Upper lobe of left lung (tissue), 6 donors: ENCODE results near the gene SPSB1. TPM values are rescaled to one million over a fixed set of nuclear protein-coding genes. Genes with fewer than 3 reads are reported as not detected.

Source experiments
- ATAC-seq, 2 donors: fragments of 200-7000 bp; cut with Tn5 transposase; one replicate each; pipeline ENCODE4 v1.9.1; 2022; ENCODE audit warnings: mild to moderate bottlenecking in 2 of 2, moderate library complexity in 2 of 2; ENCODE audit not compliant: low FRiP score in 2 of 2
- DNase-seq, 2 donors: peaks; one replicate each; pipeline ENCODE4 v3.0.0-alpha.2; 2019 to 2020
- H3K27ac ChIP-seq, 4 donors: fragments of 200-600 bp; sonication (generic); one replicate each; pipeline ENCODE4 v1.5.1; 2016 to 2019
- H3K27me3 ChIP-seq, 4 donors: fragments of 200-600 bp; sonication (generic); one replicate each; pipeline ENCODE4 v1.5.1; 2017 to 2019
- H3K36me3 ChIP-seq, 4 donors: fragments of 200-600 bp; sonication (generic); one replicate each; pipeline ENCODE4 v1.5.1; 2016 to 2019
- H3K4me1 ChIP-seq, 4 donors: fragments of 200-600 bp; sonication (generic); one replicate each; pipeline ENCODE4 v1.5.1; 2018 to 2019
- H3K4me3 ChIP-seq, 4 donors: fragments of 200-600 bp; sonication (generic); one replicate each; pipeline ENCODE4 v1.5.1; 2017 to 2019; ENCODE audit warnings: mild to moderate bottlenecking in 2 of 4, moderate library complexity in 1 of 4
- H3K9me3 ChIP-seq, 4 donors: fragments of 200-600 bp; sonication (generic); one replicate each; pipeline ENCODE4 v1.5.1; 2018 to 2019
- EP300 ChIP-seq, 4 donors: sonication (generic); formaldehyde crosslinking; IDR thresholded peaks; one replicate each; pipeline ENCODE4 v1.5.1; 2017; ENCODE audit warnings: antibody characterized with exemption in 4 of 4, control low read depth in 2 of 4
- POLR2A ChIP-seq, 4 donors: fragments of 450-650 bp; IDR thresholded peaks; one replicate each; pipeline ENCODE4 v1.5.1; 2016 to 2017; ENCODE audit warnings: antibody characterized with exemption in 4 of 4, mild to moderate bottlenecking in 2 of 4
- POLR2AphosphoS5 ChIP-seq, 2 donors: sonication (generic); formaldehyde crosslinking; IDR thresholded peaks; one replicate each; pipeline ENCODE4 v1.5.1; 2017; ENCODE audit warnings: antibody characterized with exemption in 2 of 2
- WGBS, 2 donors: methylation state at CpG; one replicate each; pipeline ENCODE4 v1.1.5; 2017 to 2018; 5-methylcytosine and 5-hydroxymethylcytosine counted together
- total RNA-seq, 6 donors: library from RNA; depleted of rRNA in 4 of 6; stranded (reverse); fragments of >200 nt in 4 of 6; gene quantifications; one replicate each; pipeline versions ENCODE4 v1.1.0 to v1.2.1, GENCODE V29; 2016 to 2021
- TF ChIP-seq, protein P1 (sequence below), 6 experiments: fragments of 450-650 bp in 4 of 6; fragments of 200-600 bp in 2 of 6; sonication (generic) in 2 of 6; IDR thresholded peaks; one replicate each; pipeline ENCODE4 v1.5.1; 2016 to 2019; ENCODE audit warnings: antibody characterized with exemption in 6 of 6
- donor health status: DM: no; HTN: no; CAD: no; lungs with moderate emphysema.
- donor health status: DM: no; HTN: yes; CAD: no; lungs with severe emphysema.

Gene SPSB1
- total RNA-seq, 6 donors from 2014 or later = 21.0 to 49.1 (median 30.3) TPM

- H3K27ac ChIP-seq = peak overlapping the region in 1 of 4 donors; percentile 31
- TF ChIP-seq EP300 (IDR thresholded peaks at IDR 0.05) (no peak), POLR2AphosphoS5 (IDR thresholded peaks at IDR 0.05) (peak in 1 of 2 donors; percentile 38)
- 59 to 68% methylated on average over 8 to 10 of the region's 12 CpGs for WGBS, 2 donors
- no peaks in the 10 kb centered on the region for H3K27me3 ChIP-seq
- peaks cover 6 to 22% (median 13%) of the 10 kb centered on the region in 4 donors for H3K4me1 ChIP-seq
- H3K9me3 ChIP-seq = no peaks in the 10 kb centered on the region
- peak in 1 of 2 donors; percentile 81 for DNase-seq
- ATAC-seq = peak; percentile 66 to 82
- no peak overlapping the region for H3K4me3 ChIP-seq
- H3K36me3 ChIP-seq = peaks cover 0 to 2% (median 0%) of the 10 kb centered on the region in 4 donors
Measured at GRCh38 chr1:9275567-9276034, 17.1 kb upstream of the SPSB1 start.

DNA sequence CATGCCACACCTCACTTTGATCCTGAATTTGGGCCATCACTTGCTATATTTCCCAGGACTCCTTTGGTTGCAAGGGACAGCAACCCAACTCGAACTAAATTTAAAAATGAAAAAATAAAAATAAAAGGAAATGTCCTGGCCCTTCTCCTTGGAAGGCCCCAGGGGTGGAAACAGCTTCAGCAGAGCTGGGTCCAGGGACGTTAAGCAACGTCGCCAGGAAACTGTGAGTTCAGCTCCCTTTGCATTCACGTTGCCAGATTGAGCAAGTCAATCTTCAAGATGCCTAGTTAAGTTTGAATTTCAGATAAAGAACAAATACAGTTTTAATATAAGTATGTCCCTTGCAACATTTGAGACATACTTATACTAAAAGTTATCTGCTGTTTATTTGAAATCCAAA, 14.6 kb upstream of the SPSB1 start:
- TF ChIP-seq, protein P1, sequence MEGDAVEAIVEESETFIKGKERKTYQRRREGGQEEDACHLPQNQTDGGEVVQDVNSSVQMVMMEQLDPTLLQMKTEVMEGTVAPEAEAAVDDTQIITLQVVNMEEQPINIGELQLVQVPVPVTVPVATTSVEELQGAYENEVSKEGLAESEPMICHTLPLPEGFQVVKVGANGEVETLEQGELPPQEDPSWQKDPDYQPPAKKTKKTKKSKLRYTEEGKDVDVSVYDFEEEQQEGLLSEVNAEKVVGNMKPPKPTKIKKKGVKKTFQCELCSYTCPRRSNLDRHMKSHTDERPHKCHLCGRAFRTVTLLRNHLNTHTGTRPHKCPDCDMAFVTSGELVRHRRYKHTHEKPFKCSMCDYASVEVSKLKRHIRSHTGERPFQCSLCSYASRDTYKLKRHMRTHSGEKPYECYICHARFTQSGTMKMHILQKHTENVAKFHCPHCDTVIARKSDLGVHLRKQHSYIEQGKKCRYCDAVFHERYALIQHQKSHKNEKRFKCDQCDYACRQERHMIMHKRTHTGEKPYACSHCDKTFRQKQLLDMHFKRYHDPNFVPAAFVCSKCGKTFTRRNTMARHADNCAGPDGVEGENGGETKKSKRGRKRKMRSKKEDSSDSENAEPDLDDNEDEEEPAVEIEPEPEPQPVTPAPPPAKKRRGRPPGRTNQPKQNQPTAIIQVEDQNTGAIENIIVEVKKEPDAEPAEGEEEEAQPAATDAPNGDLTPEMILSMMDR (IDR thresholded peaks at IDR 0.05) = no peak
- no peak for TF ChIP-seq EP300 (IDR thresholded peaks at IDR 0.05)
- no peak for TF ChIP-seq POLR2A (IDR thresholded peaks at IDR 0.05)
- no peak for TF ChIP-seq POLR2AphosphoS5 (IDR thresholded peaks at IDR 0.05)
- ATAC-seq = no peak
- H3K4me3 ChIP-seq = no peak overlapping the region
- WGBS, 2 donors = 52 to 66% methylated on average over 5 of the region's 5 CpGs
- no peak overlapping the region for H3K27ac ChIP-seq
- no peaks in the 10 kb centered on the region for H3K27me3 ChIP-seq
- DNase-seq = no peak
- peaks cover 12 to 27% (median 20%) of the 10 kb centered on the region in 4 donors for H3K4me1 ChIP-seq
- H3K36me3 ChIP-seq = no peaks in the 10 kb centered on the region
- H3K9me3 ChIP-seq = no peaks in the 10 kb centered on the region

DNA sequence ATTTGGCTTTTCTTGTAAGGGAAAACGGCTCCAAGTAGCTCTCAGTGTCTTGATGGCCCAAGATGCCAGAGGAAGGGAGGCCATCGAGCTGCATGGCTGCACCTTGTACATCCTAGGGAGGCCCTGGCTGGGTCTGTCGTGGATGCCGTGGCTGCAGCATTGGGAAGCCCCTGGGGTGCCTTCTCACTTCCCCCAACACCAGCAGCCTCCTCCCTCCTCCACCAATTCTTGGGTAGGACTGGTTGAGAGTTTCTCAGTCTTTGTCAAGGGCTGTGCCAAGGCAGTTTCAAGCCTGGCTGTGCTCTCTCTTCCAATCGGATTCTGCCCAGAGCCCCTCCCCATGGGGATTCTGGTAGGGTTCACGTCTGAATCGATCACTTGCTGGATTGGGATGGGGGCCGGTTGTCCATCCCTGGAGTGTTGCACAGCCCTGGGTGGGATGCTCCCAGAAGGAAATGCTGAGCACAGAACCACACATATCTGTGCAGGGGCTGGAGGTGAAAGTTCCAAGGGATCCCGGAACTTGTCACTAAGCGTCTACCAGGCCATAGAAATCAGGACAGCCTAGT, 14.0 kb upstream of the SPSB1 start:
- ATAC-seq (no peak), DNase-seq (no peak)
- Histone ChIP-seq H3K27ac (no peak overlapping the region), H3K4me1 (peaks cover 12 to 27% (median 20%) of the 10 kb centered on the region in 4 donors), H3K4me3 (no peak overlapping the region), H3K36me3 (no peaks in the 10 kb centered on the region), H3K27me3 (no peaks in the 10 kb centered on the region), H3K9me3 (no peaks in the 10 kb centered on the region)
- TF ChIP-seq POLR2A (IDR thresholded peaks at IDR 0.05) (no peak), EP300 (IDR thresholded peaks at IDR 0.05) (no peak)
- 83 to 85% methylated on average over 8 to 10 of the region's 10 CpGs for WGBS, 2 donors

DNA sequence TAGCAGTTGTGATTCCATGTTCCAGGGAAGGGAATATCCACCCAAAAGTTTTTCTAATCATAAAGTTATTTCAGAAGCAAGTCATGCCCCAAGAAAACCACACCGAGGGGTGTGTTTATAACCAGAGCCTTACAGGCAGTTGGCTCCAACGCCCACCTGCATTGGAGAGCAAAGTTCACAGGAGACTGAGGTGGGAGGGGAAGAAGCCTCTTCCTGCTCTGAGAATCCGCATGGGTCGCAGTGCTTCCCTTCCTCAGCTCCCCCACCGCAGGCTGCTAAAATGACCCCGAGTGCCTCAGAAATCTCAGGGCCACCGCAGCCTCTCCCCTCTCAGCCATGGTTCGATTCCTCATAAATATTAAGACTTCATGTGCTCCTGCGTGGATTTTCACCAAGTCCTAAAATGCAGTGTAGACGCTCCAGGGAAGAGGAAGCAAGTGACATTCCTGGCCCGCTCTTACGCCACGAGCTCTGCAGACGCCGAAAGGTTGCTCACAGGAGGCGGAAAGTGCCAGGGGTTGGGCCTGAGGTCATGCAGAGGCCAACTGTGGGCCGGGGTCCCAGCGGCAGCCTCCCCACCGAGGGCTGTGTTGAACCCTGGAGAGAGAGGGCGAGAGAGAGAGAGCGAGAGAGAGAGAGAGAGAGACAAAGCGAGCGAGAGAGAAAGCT, 13.4 kb upstream of the SPSB1 start:
- 66 to 72% methylated on average over 22 of the region's 23 CpGs for WGBS, 2 donors
- H3K4me3 ChIP-seq = no peak overlapping the region
- peaks cover 12 to 27% (median 20%) of the 10 kb centered on the region in 4 donors for H3K4me1 ChIP-seq
- no peaks in the 10 kb centered on the region for H3K27me3 ChIP-seq
- H3K27ac ChIP-seq = no peak overlapping the region
- no peak for ATAC-seq
- TF ChIP-seq EP300 (IDR thresholded peaks at IDR 0.05) = no peak
- no peak for TF ChIP-seq POLR2AphosphoS5 (IDR thresholded peaks at IDR 0.05)
- TF ChIP-seq, protein P1 (IDR thresholded peaks at IDR 0.05) = no peak
- no peak for TF ChIP-seq POLR2A (IDR thresholded peaks at IDR 0.05)
- H3K36me3 ChIP-seq = no peaks in the 10 kb centered on the region
- DNase-seq = peak in 1 of 2 donors; percentile 43
- no peaks in the 10 kb centered on the region for H3K9me3 ChIP-seq

DNA sequence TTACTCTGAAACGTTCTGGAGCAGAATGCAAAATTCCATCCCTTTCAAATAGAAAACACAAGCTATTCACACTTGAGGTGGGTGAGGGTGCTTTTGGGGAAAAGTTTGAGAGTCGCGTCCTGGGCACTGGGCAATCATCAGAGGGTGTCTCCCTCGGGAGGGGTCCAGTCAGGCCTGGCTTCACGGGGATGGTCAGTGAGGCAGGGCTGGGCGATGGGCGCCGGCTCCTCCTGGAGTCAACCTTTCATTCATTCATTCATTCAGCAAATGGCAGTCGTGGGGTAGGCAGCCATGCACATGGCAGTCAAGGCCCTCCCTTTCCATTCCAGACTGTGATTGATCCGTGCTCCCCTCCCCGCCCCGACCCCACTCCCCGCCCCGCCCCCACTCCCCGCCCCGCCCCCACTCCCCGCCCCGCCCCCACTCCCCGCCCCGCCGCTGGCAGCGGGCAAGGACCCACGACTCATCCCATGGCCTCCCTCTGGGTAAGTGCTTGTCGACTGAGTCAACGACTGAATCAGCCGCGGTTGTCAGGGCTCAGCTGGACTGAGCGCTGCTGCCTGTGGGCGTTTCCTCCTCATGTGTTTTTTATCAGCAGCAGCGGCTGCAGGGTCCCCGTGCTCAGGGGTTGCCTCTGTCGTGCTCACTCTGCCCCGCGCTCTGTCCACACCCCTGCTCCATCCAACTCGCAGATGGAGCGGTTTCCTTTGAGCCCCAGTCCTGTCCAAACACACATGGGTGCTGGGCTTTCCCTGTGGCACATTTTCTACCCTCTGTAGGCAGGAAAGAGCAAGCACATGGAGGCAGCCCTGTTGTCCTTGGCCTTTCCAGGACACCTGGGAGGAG, 12.5 kb upstream of the SPSB1 start:
- H3K27me3 ChIP-seq = no peaks in the 10 kb centered on the region
- no peak overlapping the region for H3K27ac ChIP-seq
- H3K9me3 ChIP-seq = no peaks in the 10 kb centered on the region
- TF ChIP-seq EP300 (IDR thresholded peaks at IDR 0.05) (no peak), POLR2A (IDR thresholded peaks at IDR 0.05) (no peak), POLR2AphosphoS5 (IDR thresholded peaks at IDR 0.05) (no peak)
- TF ChIP-seq, protein P1 (IDR thresholded peaks at IDR 0.05) = no peak
- DNase-seq = peak in 1 of 2 donors; percentile 59
- WGBS, 2 donors = 31 to 47% methylated on average over 11 to 28 of the region's 36 CpGs
- H3K36me3 ChIP-seq = no peaks in the 10 kb centered on the region
- peak; percentile 41 to 91 for ATAC-seq
- H3K4me3 ChIP-seq = no peak overlapping the region
- H3K4me1 ChIP-seq = peaks cover 12 to 24% (median 18%) of the 10 kb centered on the region in 4 donors
